Measurements from ENCODE around the gene NSMCE1.
A peak's percentile ranks its signal among the peaks of the same experiment; 100 is the strongest.

Gene NSMCE1

DNA sequence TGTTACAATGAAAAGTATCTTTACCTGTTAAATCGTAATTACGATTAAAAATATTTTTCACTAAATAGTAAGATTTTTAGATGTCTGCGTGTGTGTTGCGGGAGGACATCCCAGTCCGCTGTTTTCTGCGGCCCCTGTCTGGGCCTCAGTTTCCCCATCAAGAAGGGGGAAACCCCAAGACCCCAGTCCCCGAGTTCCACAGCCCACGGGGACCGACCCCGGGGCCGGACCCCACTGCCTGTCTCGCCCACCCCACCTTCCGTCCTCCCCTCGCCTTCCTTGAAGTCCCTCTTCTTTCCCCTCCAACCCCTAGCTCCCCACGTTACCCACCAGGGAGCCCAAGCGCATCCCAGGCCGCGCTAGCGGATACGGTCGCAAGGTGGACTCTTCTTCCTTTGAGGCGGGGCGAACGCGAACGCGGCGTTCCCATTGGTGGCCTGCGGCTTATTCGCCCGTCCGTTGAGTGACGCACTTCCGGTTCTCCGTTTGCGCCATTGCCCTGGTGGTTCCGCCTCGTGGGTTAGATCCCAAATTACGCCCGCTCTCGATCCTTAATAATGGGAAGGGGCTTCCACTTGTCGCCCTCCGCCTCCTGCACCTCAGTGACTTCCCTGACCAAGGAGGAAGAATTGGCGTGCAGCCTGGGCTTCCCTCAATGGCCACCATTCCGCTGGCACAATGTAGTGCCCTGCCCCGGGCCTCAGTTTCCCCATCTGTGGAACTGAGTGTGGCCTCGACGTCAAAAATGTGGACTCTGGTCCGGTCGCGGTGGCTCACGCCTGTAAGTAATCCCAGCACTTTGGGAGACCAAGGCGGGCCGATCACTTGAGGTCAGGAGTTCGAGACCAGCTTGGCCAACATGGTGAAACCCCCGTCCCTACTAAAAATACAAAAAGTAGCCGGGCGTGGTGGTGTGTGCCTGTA is at the start of gene NSMCE1:
NSMCE1 (minus strand) TSS at position 397 of the 924 bp plus-strand sequence. CDS start 11,202 bp downstream, outside the sequence.
- peak; percentile 99 for DNase-seq

GRCh38 chr16:27317738-27318391 is 49.3 kb upstream of the NSMCE1 start:
- no peak for DNase-seq

DNA sequence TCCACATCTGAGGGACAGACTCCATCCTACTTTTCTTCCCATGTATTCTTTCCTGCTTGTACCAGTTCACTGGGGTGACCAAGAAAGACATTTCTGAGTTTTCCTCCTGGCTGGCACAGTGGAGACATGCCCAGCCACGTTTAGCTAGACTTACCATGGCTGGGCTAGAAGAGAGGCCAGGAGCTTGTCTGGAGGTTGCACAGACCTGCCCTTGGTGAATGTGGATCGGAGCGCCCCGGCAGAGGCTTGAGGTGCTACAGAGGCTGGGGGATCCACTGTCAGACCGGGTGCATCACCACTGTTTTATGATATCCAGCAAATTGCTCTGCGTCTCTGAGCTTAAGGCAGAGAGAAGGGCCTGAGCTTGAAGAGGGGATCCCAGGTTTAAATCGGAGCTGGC is 48.7 kb upstream of the NSMCE1 start:
- no peak for DNase-seq

- no peak for DNase-seq
Observed at GRCh38 chr16:27316038-27316680, 47.6 kb upstream of the NSMCE1 start.

GRCh38 chr16:27315333-27316037 is 46.9 kb upstream of the NSMCE1 start:
- DNase-seq = no peak

GRCh38 chr16:27314986-27315332 is 46.4 kb upstream of the NSMCE1 start:
- DNase-seq = no peak

DNA sequence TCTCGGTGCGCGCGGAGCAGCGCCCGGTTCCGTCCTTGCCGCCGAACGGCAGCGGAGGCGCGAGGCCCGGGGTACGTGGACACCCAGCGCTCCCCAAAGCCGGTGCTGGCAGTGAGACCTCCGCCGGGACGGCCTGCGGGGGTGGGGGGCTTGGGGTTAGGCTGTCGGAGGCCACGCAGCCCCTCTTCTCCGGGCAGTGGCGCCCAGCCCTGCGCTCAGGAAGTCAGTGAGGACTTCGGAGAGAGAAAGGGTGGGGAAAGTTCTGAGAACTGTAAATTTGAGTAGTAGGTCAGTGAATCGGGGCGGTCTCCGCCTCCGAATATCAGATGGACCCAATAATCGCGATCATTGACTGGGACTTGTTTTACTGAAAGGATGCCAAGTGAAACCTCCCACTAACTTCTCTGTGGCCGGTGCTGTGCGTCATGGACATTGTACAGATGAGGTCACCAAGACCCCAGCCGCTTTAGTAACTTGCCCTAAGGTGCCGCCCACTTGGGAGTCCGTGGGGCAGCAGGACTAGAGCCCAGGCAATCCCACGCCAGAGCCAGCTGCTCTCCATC is 45.7 kb upstream of the NSMCE1 start:
- DNase-seq = no peak

DNA sequence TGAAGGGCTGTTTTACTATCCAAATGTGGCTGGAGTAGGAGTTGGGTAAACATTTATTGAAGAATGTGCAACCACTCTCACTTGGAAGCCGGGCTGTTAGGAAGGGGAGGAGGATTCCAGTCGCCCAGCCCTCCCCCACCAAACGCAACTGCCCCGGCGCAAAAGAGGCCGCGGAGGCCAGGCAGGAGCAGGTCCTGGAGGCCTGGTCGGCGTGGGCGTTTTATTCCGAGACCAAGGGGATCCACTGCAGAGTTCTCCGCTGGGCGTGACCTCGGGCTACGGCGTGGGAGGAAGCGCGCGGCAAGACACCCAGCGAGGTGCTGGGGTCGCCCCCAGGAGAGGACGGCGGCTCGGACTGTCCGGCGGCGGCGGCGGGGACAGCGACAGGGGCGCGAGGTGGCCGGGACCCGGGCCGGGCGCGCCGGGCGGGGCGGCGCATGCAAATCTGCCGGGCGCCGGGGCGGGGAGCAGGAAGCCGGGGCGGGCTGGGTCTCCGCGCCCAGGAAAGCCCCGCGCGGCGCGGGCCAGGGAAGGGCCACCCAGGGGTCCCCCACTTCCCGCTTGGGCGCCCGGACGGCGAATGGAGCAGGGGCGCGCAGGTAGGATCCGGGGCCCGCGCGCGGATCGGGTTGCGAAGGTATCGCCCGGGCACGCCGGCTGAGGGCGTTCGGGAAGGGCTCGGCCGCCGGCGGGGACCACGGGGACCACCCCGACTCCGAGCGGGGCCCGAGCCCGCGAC is 45.0 kb upstream of the NSMCE1 start, which contains the start of gene IL4R:
IL4R (plus strand) TSS at position 553 of the 739 bp plus-strand sequence. CDS start 26,230 bp downstream, outside the sequence.
- DNase-seq = peak; percentile 59

GRCh38 chr16:27312580-27313421 is 44.2 kb upstream of the NSMCE1 start:
- DNase-seq = no peak

DNA sequence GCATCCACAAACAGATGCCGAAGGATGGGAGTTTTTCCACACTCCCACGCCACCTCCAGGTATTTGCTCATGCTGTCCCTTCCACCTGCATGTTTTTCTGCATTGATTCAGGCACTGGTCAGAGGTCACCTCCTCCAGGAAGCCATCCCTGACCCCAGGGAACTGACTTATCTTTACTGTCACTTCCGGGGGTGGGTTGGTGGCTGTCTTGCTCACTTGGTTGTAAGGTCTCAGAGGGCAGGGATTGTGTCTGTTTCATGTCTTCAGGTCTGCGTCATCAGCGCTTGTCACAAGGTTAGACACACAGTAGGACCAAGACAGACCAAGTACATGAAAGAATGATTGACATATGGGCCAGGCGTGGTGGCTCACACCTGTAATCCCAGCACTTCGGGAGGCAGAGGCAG is 43.3 kb upstream of the NSMCE1 start:
- DNase-seq = no peak

- DNase-seq = no peak
Observed at GRCh38 chr16:27311448-27311830, 42.9 kb upstream of the NSMCE1 start.

GRCh38 chr16:27310576-27311447 is 42.2 kb upstream of the NSMCE1 start:
- no peak for DNase-seq

DNA sequence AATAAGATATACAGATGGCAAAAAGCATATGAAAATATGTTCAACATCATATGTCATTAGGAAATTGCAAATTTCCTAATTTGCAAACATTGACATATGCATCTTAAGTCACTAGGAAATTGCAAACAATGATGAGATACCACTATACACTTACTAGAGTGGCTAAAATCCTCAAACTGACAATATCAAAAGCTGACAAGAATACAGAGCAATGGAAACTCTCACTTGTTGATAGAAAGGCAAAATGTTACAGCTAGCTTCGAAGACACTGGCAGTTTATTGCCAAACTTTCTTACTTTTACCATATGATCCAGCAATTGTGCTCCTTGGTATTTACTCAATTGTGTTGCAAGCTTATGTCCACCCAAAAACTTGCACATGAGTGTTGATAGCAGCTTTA is 40.2 kb upstream of the NSMCE1 start:
- no peak for DNase-seq

DNA sequence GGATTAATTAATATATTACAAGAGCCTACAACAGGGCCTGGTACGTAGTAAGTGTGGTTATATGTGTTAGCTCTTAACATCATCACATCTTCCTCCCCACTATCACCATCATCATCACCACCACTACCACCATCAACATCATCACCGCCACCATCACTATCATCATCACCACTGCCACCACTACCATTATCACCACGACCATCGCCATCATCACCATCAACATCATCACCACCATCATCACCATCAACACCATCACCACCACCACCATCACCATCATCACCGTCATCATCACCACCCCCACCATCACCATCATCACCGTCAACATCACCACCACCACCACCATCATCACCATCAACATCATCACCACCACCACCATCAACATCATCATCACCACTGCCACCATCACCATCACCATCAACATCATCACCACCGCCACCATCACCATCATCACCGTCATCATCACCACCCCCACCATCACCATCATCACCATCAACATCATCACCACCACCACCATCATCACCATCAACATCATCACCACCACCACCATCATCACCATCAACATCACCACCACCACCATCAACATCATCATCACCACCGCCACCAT is 37.4 kb upstream of the NSMCE1 start:
- no peak for DNase-seq

DNA sequence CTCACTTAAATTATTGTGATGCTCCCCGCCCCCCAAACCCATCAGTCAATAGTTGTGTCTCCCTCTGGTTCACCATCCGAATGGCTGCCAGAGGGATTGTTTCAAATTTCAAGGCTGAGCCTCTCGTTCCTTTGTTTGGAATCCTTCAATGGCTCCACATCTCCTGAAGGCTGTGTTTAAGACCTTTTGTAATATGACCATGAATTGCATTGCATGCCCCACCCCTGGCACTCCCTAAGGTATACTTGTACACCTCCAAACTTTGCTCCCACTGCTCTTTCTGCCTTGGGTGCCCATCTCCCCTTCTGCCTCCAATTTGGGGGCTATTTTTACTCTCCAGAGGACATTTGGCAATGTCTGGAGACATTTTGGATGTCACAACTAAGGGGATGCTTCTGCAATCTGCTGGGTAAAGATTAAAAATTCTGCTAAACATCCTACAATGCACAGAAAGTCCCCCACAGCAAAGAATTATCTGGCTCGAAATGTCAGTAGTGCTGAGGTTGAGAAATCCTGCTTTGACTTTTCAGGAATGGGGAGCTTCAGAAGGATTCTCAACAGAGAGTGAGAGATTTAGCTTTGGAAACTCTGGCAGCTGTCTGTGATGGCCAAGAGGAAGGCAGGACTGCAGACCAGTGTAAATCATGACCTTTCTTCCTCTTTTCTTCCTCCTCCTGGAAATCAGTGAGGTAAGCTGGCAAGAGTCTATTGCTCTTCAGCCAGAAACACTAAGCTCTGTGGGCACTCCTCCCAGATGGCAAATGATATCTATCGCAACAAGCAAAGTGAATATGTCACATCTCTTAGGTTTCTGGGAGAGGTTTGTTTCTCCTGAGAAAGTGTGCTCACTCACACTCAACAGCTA is 36.5 kb upstream of the NSMCE1 start:
- DNase-seq = no peak

DNA sequence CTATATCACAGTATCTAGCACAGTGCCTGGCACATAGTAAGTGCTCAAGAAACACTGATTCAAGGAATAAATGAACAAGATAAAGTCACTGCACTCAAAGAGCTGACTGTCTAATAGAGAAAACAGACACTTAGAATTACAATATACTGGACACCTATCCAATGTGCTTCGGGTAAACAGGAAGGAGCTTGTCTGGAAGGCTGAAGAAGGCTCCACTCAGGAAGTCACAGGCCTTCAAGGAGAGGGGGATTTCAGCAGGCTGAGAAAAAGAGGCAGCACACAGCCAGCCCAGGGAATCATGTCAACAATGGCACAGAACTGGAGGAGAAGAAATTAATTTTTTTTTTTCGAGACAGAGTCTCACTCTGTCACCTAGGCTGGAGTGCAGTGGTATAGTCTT is 35.5 kb upstream of the NSMCE1 start:
- no peak for DNase-seq

DNA sequence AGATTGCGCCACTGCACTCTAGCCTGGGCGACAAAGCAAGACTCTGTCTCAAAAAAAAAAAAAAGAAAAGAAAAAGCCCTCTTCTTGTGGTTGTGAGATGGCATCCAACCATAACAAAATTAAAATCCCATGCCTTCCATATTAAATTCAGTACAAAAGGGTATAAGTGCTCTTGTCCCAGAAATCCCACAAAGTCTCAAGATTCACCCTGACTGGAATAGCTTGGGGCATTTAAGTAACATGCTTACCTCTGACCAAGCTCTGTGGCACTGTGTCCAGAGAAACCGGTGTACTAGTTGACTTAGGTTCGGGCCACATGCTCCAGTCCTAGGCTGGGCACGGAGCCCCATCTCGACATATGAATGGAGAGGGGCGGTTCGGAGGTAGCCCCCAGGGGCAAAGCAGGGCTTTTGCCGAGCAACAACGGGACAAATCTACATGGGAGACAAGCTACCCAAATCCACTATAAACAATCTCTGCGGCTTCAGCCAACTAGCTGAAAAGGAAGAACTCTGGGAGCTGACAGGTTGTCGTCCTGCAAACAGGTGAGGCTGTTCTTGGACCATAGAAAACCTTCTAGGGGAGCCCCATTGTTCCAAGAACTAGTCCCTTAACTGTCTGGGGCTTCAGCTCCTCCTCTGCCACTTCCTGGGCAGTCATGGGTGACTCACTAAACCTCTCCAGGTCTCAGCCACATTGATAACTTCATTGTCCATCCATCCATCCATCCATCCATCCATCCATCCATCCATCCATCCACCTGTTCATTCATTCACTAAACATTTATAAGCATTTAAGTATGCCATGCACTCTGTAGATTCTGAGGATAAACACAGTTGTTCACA is 34.9 kb upstream of the NSMCE1 start:
- no peak for DNase-seq

- no peak for DNase-seq
Observed at GRCh38 chr16:27302126-27302525, 33.6 kb upstream of the NSMCE1 start.

Measured in NCI-H510A treated with DMSO at 0.1 percent for 48 hours (cell line).